Neural crest cell (in vitro differentiated cells): ENCODE results near the gene FUT9. TPM values are rescaled to one million over a fixed set of nuclear protein-coding genes. Genes with fewer than 3 reads are reported as not detected.

Experiments used
- DNase-seq: peaks from one replicate; pipeline ENCODE4 v3.0.0; 2021; ENCODE audit warnings: low read depth, mixed read lengths, low spot score
- H3K27ac Mint-ChIP-seq: one replicate; pipeline ENCODE4 v1.8.0; 2021; ENCODE audit warnings: mild to moderate bottlenecking, mixed read lengths; ENCODE audit not compliant: unreplicated experiment
- H3K27me3 Mint-ChIP-seq: 2 replicates; pipeline ENCODE4 v1.8.0; 2021; ENCODE audit warnings: low read depth, mild to moderate bottlenecking, mixed read lengths
- H3K36me3 Mint-ChIP-seq: 2 replicates; pipeline ENCODE4 v1.8.0; 2021; ENCODE audit warnings: low read depth, mild to moderate bottlenecking, mixed read lengths
- H3K4me1 Mint-ChIP-seq: 2 replicates; pipeline ENCODE4 v1.8.0; 2021; ENCODE audit warnings: mixed read lengths
- H3K4me3 Mint-ChIP-seq: one replicate; pipeline ENCODE4 v1.8.0; 2021; ENCODE audit warnings: mild to moderate bottlenecking, mixed read lengths
- H3K9me3 Mint-ChIP-seq: 2 replicates; pipeline ENCODE4 v1.8.0; 2021; ENCODE audit warnings: mixed read lengths
- CTCF ChIP-seq: fragments of 200-600 bp; sonication (generic); conservative IDR thresholded peaks from 2 replicates; pipeline ENCODE4 v1.5.0; 2021; ENCODE audit warnings: antibody characterized with exemption, mild to moderate bottlenecking
- total RNA-seq: library from RNA; stranded (reverse); gene quantifications from 2 replicates; pipeline ENCODE4 v1.2.1, GENCODE V29; 2021

The FUT9 gene
- total RNA-seq, 1 donor from 2014 or later: 2.2 TPM

- Mint-ChIP-seq H3K36me3 (peaks cover 5% of the 10 kb centered on the region), H3K9me3 (peaks cover 23% of the 10 kb centered on the region), H3K4me3 (no peak overlapping the region), H3K27ac (no peak overlapping the region), H3K27me3 (no peaks in the 10 kb centered on the region), H3K4me1 (peaks cover 5% of the 10 kb centered on the region)
- TF ChIP-seq CTCF: no peak
- no peak for DNase-seq
Measured at GRCh38 chr6:95994151-95994550, 21.6 kb upstream of the FUT9 start.

GRCh38 chr6:95998133-95998532 lies 17.6 kb upstream of the FUT9 start:
- peaks cover 3% of the 10 kb centered on the region for H3K27me3 Mint-ChIP-seq

DNA sequence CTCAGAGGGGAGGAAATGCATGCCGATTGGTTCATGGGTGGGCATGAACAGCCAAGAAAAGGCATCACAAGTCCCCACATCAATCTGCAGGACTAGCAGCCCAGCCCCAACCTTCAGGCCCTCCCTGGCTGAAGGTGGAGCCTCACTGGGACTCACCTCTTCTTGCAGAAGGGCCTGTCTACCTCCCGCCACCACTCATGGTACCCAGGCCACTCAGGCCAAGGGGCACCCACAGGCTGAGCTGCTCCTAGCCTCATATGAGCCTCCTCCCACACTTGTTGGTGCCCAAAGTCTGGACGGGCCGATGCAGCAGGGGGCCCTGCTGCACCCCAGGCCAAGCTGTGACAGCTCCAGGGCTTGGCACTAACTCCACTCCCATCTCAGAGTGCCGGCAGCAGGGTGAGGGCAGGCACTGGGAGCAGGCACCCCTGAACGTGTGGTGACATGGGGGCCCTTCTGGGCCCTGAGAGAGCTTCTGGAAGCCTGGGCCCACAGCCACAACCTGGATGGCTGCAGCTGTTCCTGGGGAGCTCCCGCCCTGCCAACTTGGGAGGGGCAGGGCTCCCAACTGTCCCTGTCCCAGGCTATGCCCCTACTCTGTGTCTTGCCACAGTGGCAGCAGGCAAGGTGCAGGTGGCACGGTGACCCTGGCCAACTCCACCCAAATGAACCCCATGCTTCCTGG lies 13.7 kb upstream of the FUT9 start:
- no peak for TF ChIP-seq CTCF
- Mint-ChIP-seq H3K36me3 (peaks cover 8% of the 10 kb centered on the region), H3K4me1 (peaks cover 14% of the 10 kb centered on the region)

More at GRCh38 chr6:95998133-95998532, 17.6 kb upstream of the FUT9 start:
- Mint-ChIP-seq H3K4me3 (no peak overlapping the region), H3K36me3 (peaks cover 8% of the 10 kb centered on the region), H3K4me1 (peaks cover 5% of the 10 kb centered on the region), H3K9me3 (peaks cover 13% of the 10 kb centered on the region), H3K27ac (no peak overlapping the region)
- no peak for DNase-seq
- no peak for TF ChIP-seq CTCF

DNA sequence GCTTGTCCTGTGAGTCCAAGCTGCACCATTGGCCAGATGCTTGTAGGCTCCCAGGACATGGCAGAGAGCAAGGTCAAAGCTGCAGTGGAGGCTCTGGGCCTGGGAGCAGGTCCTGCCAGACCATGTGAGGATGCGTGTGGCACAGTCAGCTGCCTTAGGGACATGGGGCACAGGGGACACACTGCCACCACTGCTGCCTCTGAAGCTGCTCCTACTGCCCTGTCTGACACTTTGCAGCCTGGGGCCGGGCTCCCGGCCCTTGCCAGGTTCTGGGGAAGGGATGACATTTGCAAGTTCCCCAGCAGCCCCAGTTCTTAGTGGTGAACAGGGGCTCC lies 13.2 kb upstream of the FUT9 start:
- Mint-ChIP-seq H3K4me3 (no peak overlapping the region), H3K4me1 (peaks cover 14% of the 10 kb centered on the region), H3K9me3 (peaks cover 13% of the 10 kb centered on the region), H3K36me3 (peaks cover 8% of the 10 kb centered on the region), H3K27me3 (peaks cover 3% of the 10 kb centered on the region), H3K27ac (no peak overlapping the region)
- no peak for DNase-seq
- TF ChIP-seq CTCF: no peak

More for the DNA sequence above, 13.7 kb upstream of the FUT9 start:
- H3K4me3 Mint-ChIP-seq: no peak overlapping the region
- H3K27ac Mint-ChIP-seq: no peak overlapping the region
- H3K9me3 Mint-ChIP-seq: peaks cover 13% of the 10 kb centered on the region
- H3K27me3 Mint-ChIP-seq: peaks cover 3% of the 10 kb centered on the region
- DNase-seq: no peak

GRCh38 chr6:96002912-96003311 lies 12.9 kb upstream of the FUT9 start:
- DNase-seq: no peak
- no peak overlapping the region for H3K27ac Mint-ChIP-seq
- H3K4me3 Mint-ChIP-seq: no peak overlapping the region
- H3K4me1 Mint-ChIP-seq: peaks cover 14% of the 10 kb centered on the region
- peaks cover 3% of the 10 kb centered on the region for H3K27me3 Mint-ChIP-seq
- H3K36me3 Mint-ChIP-seq: peaks cover 8% of the 10 kb centered on the region
- H3K9me3 Mint-ChIP-seq: peaks cover 13% of the 10 kb centered on the region
- TF ChIP-seq CTCF: no peak
